Endothelial cell of umbilical vein (primary cell): ENCODE data around the gene TENM4. TPM values are rescaled to one million over a fixed set of nuclear protein-coding genes. Genes with fewer than 3 reads are reported as not detected.

Experiments used
- BruUV-seq: library from RNA; stranded (reverse); fragments of 400-500 nt; replicated peaks from 2 replicates; lab custom pipeline; 2021; lab: Mats Ljungman, UMichigan
- CTCF ChIA-PET: fragments of 300-600, 350-600 bp; sonication (Branson Sonifier 250); formaldehyde crosslinking; loops from one replicate; lab custom pipeline; 2021; ENCODE audit warnings: antibody characterized with exemption, inconsistent platforms; lab: Charles Lee
- POLR2A ChIA-PET: fragments of 300-600, 350-600 bp; sonication (Branson Sonifier 250); formaldehyde crosslinking; loops from one replicate; lab custom pipeline; 2021; ENCODE audit warnings: antibody characterized with exemption, inconsistent platforms; lab: Charles Lee
- DNase-seq: peaks from one replicate; pipeline ENCODE4 v3.0.0-alpha.2; 2011; ENCODE audit warnings: low read depth, low spot score
- FAIRE-seq: peaks from 2 replicates; lab custom pipeline; 2011; peaks lifted over from hg19 to GRCh38; lab: Jason Lieb, UNC
- H2AFZ ChIP-seq: 2 replicates; pipeline ENCODE4 v1.6.0; 2012; ENCODE audit warnings: low read depth, low read length, control low read depth, inconsistent platforms
- H3K27ac ChIP-seq: 2 replicates; pipeline ENCODE4 v1.5.1; 2011; ENCODE audit warnings: low read depth, mild to moderate bottlenecking, control low read depth, low read length, moderate library complexity; ENCODE audit not compliant: insufficient read depth
- H3K27me3 ChIP-seq, 2 experiments: 2 replicates each; pipeline versions ENCODE4 v1.6.0 to v1.6.1; 2011; ENCODE audit warnings: low read length in 2 of 2, mixed read lengths in 1 of 2; ENCODE audit not compliant: control insufficient read depth in 2 of 2, insufficient read depth in 2 of 2
- H3K36me3 ChIP-seq, 2 experiments: 2 replicates in 1 of 2; 3 replicates in 1 of 2; pipeline ENCODE4 v1.5.1; 2011; ENCODE audit warnings: low read length in 2 of 2, mild to moderate bottlenecking in 1 of 2, moderate library complexity in 1 of 2; ENCODE audit not compliant: control insufficient read depth in 2 of 2, insufficient read depth in 2 of 2; ENCODE audit errors: extremely low read depth in 1 of 2
- H3K4me1 ChIP-seq: 3 replicates; pipeline ENCODE4 v1.5.1; 2011; ENCODE audit warnings: mild to moderate bottlenecking, low read length; ENCODE audit not compliant: control insufficient read depth, insufficient read depth; ENCODE audit errors: extremely low read depth
- H3K4me2 ChIP-seq: 2 replicates; pipeline ENCODE4 v1.6.1; 2011; ENCODE audit warnings: low read length, control low read depth, mixed read lengths; ENCODE audit not compliant: insufficient read depth
- H3K4me3 ChIP-seq, 3 experiments: fragments of 200-600 bp in 1 of 3; sonication (generic), shearing (Covaris generic) in 1 of 3; replicated peaks in 1 of 3; 2 replicates each; pipeline ENCODE4 v1.5.1; 2011 to 2016; ENCODE audit warnings: control low read depth in 3 of 3, low read length in 3 of 3, mild to moderate bottlenecking in 2 of 3, inconsistent platforms in 1 of 3, low read depth in 1 of 3, moderate library complexity in 1 of 3; ENCODE audit not compliant: insufficient read depth in 1 of 3
- H3K79me2 ChIP-seq: 2 replicates; pipeline ENCODE4 v1.6.0; 2012; ENCODE audit warnings: low read length, inconsistent platforms; ENCODE audit not compliant: control insufficient read depth, insufficient read depth
- H3K9ac ChIP-seq: replicated peaks from 2 replicates; pipeline ENCODE3; 2011; ENCODE audit warnings: low read length, control low read depth; ENCODE audit not compliant: insufficient read depth; ENCODE audit errors: extremely low read depth
- H3K9me1 ChIP-seq: replicated peaks from 3 replicates; pipeline ENCODE4 v1.6.0; 2011; ENCODE audit warnings: mild to moderate bottlenecking, low read length; ENCODE audit not compliant: control insufficient read depth, insufficient read depth; ENCODE audit errors: extremely low read depth
- H3K9me3 ChIP-seq: replicated peaks from 2 replicates; pipeline ENCODE4 v1.5.1; 2012; ENCODE audit warnings: low read length, inconsistent platforms; ENCODE audit not compliant: control insufficient read depth, insufficient read depth
- H4K20me1 ChIP-seq: replicated peaks from 2 replicates; pipeline ENCODE3; 2011; ENCODE audit warnings: mild to moderate bottlenecking, low read length; ENCODE audit not compliant: control insufficient read depth, insufficient read depth; ENCODE audit errors: extremely low read depth
- CTCF ChIP-seq, 2 donors: IDR thresholded peaks; 1 replicate in 1 of 2; 2 replicates in 1 of 2; pipeline ENCODE4 v1.5.1; 2011; ENCODE audit warnings: low read length in 2 of 2, mild to moderate bottlenecking in 2 of 2, moderate library complexity in 2 of 2, control low read depth in 1 of 2, inconsistent platforms in 1 of 2, low read depth in 1 of 2; ENCODE audit not compliant: insufficient read depth in 1 of 2; ENCODE audit errors: extremely low read depth in 1 of 2
- EZH2 ChIP-seq: IDR thresholded peaks from 2 replicates; pipeline ENCODE4 v1.6.1; 2012; ENCODE audit warnings: borderline replicate concordance, low read depth, mild to moderate bottlenecking, moderate library complexity, low read length, inconsistent platforms; ENCODE audit not compliant: severe bottlenecking
- FOS ChIP-seq: IDR thresholded peaks from 2 replicates; pipeline ENCODE4 v1.6.1; 2011; ENCODE audit warnings: mild to moderate bottlenecking, low read length, moderate library complexity, borderline replicate concordance; ENCODE audit not compliant: insufficient read depth
- GATA2 ChIP-seq: IDR thresholded peaks from 2 replicates; pipeline ENCODE4 v1.7.0; 2011; ENCODE audit warnings: low read depth, mild to moderate bottlenecking, moderate library complexity, mixed read lengths, low read length; ENCODE audit not compliant: insufficient read length, insufficient read depth
- JUN ChIP-seq: IDR thresholded peaks from 2 replicates; pipeline ENCODE4 v1.6.1; 2011; ENCODE audit warnings: borderline replicate concordance, low read depth; ENCODE audit not compliant: insufficient read length, insufficient read depth
- MAX ChIP-seq: IDR thresholded peaks from 2 replicates; pipeline ENCODE4 v1.6.1; 2011; ENCODE audit not compliant: insufficient read depth, insufficient read length
- MYC ChIP-seq: IDR thresholded peaks from one replicate; pipeline ENCODE4 v1.6.1; 2011; ENCODE audit warnings: mild to moderate bottlenecking, low read depth, low read length
- POLR2A ChIP-seq: IDR thresholded peaks from 2 replicates; pipeline ENCODE4 v1.6.1; 2012; ENCODE audit warnings: low read depth, mild to moderate bottlenecking, control low read depth, low read length
- POLR2AphosphoS5 ChIP-seq: IDR thresholded peaks from 2 replicates; pipeline ENCODE4 v1.6.1; 2012; ENCODE audit warnings: low read depth, mild to moderate bottlenecking, control low read depth, low read length, moderate library complexity; ENCODE audit not compliant: insufficient read depth
- dilution Hi-C: fragments of 300-500 bp; cut with MboI; formaldehyde crosslinking; loops from one replicate; pipeline ENCODE4 v1.15.0; 2019; ENCODE audit warnings: low sequenced_read_pairs; ENCODE audit not compliant: extremely low pct_ligation_motif_present
- intact Hi-C: fragments of 100-400 bp; cut with micrococcal nuclease; formaldehyde crosslinking; loops from one replicate; pipeline ENCODE4 v1.10.0; 2022
- polyA plus RNA-seq, 4 experiments: library from polyadenylated mRNA; depleted of rRNA in 3 of 4; stranded (reverse) in 3 of 4; unstranded in 1 of 4; fragments of >200 nt; gene quantifications; 2 replicates each; pipeline versions ENCODE4 v1.2.1 to v1.2.3, GENCODE V29; 2011 to 2012; ENCODE audit warnings: missing spikeins in 1 of 4
- total RNA-seq: library from RNA; stranded (reverse); gene quantifications from 2 replicates; pipeline ENCODE4 v1.2.3, GENCODE V29; 2021

TENM4 gene
- total and polyA plus RNA-seq, 2 donors (not counting 3 experiments of a cell fraction or from before 2014, with no cell fraction given) = 0.06 to 0.27 TPM

GRCh38 chr11:79449040-79449439 is 8.2 kb upstream of the TENM4 start:
- H3K9ac ChIP-seq = no peak overlapping the region
- TF ChIP-seq MYC (no peak), FOS (no peak), EZH2 (no peak), GATA2 (no peak), JUN (no peak), POLR2A (no peak), CTCF (IDR thresholded peaks at IDR 0.05; ENCODE audit: extremely low read depth in 1 of 2, insufficient read depth in 1 of 2, low read depth in 1 of 2, low read length in 2 of 2) (no peak), POLR2AphosphoS5 (no peak), MAX (no peak)
- FAIRE-seq = no peak
- ChIA-PET POLR2A (no interaction called here), CTCF (no interaction called here)
- BruUV-seq = no TSS peak
- no peak overlapping the region for H3K4me3 ChIP-seq
- no peaks in the 10 kb centered on the region for H3K9me1 ChIP-seq
- no peaks in the 10 kb centered on the region for H3K4me1 ChIP-seq
- H2AFZ ChIP-seq = no peak overlapping the region
- dilution Hi-C loops (no loop called here), intact Hi-C loops (no loop called here)
- no peaks in the 10 kb centered on the region for H3K9me3 ChIP-seq
- no peaks in the 10 kb centered on the region for H4K20me1 ChIP-seq
- H3K27ac ChIP-seq = no peak overlapping the region
- H3K79me2 ChIP-seq = no peaks in the 10 kb centered on the region
- H3K36me3 ChIP-seq = no peaks in the 10 kb centered on the region
- DNase-seq = no peak
- no peak overlapping the region for H3K4me2 ChIP-seq
- H3K27me3 ChIP-seq = no peaks in the 10 kb centered on the region
